ENCODE measurements around the gene C11orf86.

C11orf86 gene

GRCh38 chr11:67006029-67006884 is 31.2 kb downstream of the C11orf86 start:
- Histone ChIP-seq H3K4me1 (peaks cover 6% of the 10 kb centered on the region), H3K9me3 (no peaks in the 10 kb centered on the region), H3K36me3 (no peaks in the 10 kb centered on the region), H3K27me3 (no peaks in the 10 kb centered on the region), H3K4me3 (ENCODE audit: low read depth, low read length) (no peak overlapping the region)
- peak; percentile 85 for DNase-seq
- TF ChIP-seq CTCF (IDR thresholded peaks at IDR 0.05; ENCODE audit: low read depth, low read length), result no peak

GRCh38 chr11:67007126-67007525 is 32.0 kb downstream of the C11orf86 start:
- no peak for DNase-seq
- no peak for TF ChIP-seq CTCF (IDR thresholded peaks at IDR 0.05; ENCODE audit: low read depth, low read length)
- H3K4me3 ChIP-seq (ENCODE audit: low read depth, low read length), result no peak overlapping the region

GRCh38 chr11:67010296-67010905 is 35.3 kb downstream of the C11orf86 start:
- H3K27me3 ChIP-seq, result no peaks in the 10 kb centered on the region
- peaks cover 6% of the 10 kb centered on the region for H3K4me1 ChIP-seq
- H3K9me3 ChIP-seq, result no peaks in the 10 kb centered on the region
- no peak overlapping the region for H3K4me3 ChIP-seq (ENCODE audit: low read depth, low read length)
- no peak for TF ChIP-seq CTCF (IDR thresholded peaks at IDR 0.05; ENCODE audit: low read depth, low read length)
- DNase-seq, result no peak
- no peaks in the 10 kb centered on the region for H3K36me3 ChIP-seq

More at GRCh38 chr11:67007126-67007525, 32.0 kb downstream of the C11orf86 start:
- H3K36me3 ChIP-seq, result no peaks in the 10 kb centered on the region
- H3K4me1 ChIP-seq, result peaks cover 6% of the 10 kb centered on the region
- no peaks in the 10 kb centered on the region for H3K27me3 ChIP-seq
- no peaks in the 10 kb centered on the region for H3K9me3 ChIP-seq

- Histone ChIP-seq H3K27me3 (no peaks in the 10 kb centered on the region), H3K9me3 (no peaks in the 10 kb centered on the region), H3K4me3 (ENCODE audit: low read depth, low read length) (no peak overlapping the region), H3K4me1 (no peaks in the 10 kb centered on the region), H3K36me3 (no peaks in the 10 kb centered on the region)
- no peak for DNase-seq
- TF ChIP-seq CTCF (IDR thresholded peaks at IDR 0.05; ENCODE audit: low read depth, low read length), result no peak
These were observed 38.5 kb downstream of the C11orf86 start for GRCh38 chr11:67013511-67014045.

- no peaks in the 10 kb centered on the region for H3K27me3 ChIP-seq
- DNase-seq, result no peak
- TF ChIP-seq CTCF (IDR thresholded peaks at IDR 0.05; ENCODE audit: low read depth, low read length), result no peak
- H3K36me3 ChIP-seq, result no peaks in the 10 kb centered on the region
- no peak overlapping the region for H3K4me3 ChIP-seq (ENCODE audit: low read depth, low read length)
- no peaks in the 10 kb centered on the region for H3K4me1 ChIP-seq
- no peaks in the 10 kb centered on the region for H3K9me3 ChIP-seq
These were observed 39.2 kb downstream of the C11orf86 start for GRCh38 chr11:67014343-67014742.

- Histone ChIP-seq H3K4me1 (no peaks in the 10 kb centered on the region), H3K36me3 (no peaks in the 10 kb centered on the region), H3K9me3 (no peaks in the 10 kb centered on the region), H3K27me3 (no peaks in the 10 kb centered on the region), H3K4me3 (ENCODE audit: low read depth, low read length) (no peak overlapping the region)
- no peak for TF ChIP-seq CTCF (IDR thresholded peaks at IDR 0.05; ENCODE audit: low read depth, low read length)
- DNase-seq, result no peak
These were observed 39.9 kb downstream of the C11orf86 start for GRCh38 chr11:67015048-67015447.

Measured in BE2C (cell line).